Neural crest cell (in vitro differentiated cells): ENCODE results near the gene ERC2. TPM values are rescaled to one million over a fixed set of nuclear protein-coding genes. Genes with fewer than 3 reads are reported as not detected.

Experiments used
- DNase-seq: peaks from one replicate; pipeline ENCODE4 v3.0.0; 2021; ENCODE audit warnings: low read depth, mixed read lengths, low spot score
- H3K27ac Mint-ChIP-seq: one replicate; pipeline ENCODE4 v1.8.0; 2021; ENCODE audit warnings: mild to moderate bottlenecking, mixed read lengths; ENCODE audit not compliant: unreplicated experiment
- H3K27me3 Mint-ChIP-seq: 2 replicates; pipeline ENCODE4 v1.8.0; 2021; ENCODE audit warnings: low read depth, mild to moderate bottlenecking, mixed read lengths
- H3K36me3 Mint-ChIP-seq: 2 replicates; pipeline ENCODE4 v1.8.0; 2021; ENCODE audit warnings: low read depth, mild to moderate bottlenecking, mixed read lengths
- H3K4me1 Mint-ChIP-seq: 2 replicates; pipeline ENCODE4 v1.8.0; 2021; ENCODE audit warnings: mixed read lengths
- H3K4me3 Mint-ChIP-seq: one replicate; pipeline ENCODE4 v1.8.0; 2021; ENCODE audit warnings: mild to moderate bottlenecking, mixed read lengths
- H3K9me3 Mint-ChIP-seq: 2 replicates; pipeline ENCODE4 v1.8.0; 2021; ENCODE audit warnings: mixed read lengths
- CTCF ChIP-seq: fragments of 200-600 bp; sonication (generic); conservative IDR thresholded peaks from 2 replicates; pipeline ENCODE4 v1.5.0; 2021; ENCODE audit warnings: antibody characterized with exemption, mild to moderate bottlenecking
- microRNA-seq: library from miRNA; unstranded; fragments of <30 nt; microRNA quantifications from one replicate; pipeline ENCODE4, GENCODE V29; 2020
- total RNA-seq: library from RNA; stranded (reverse); gene quantifications from 2 replicates; pipeline ENCODE4 v1.2.1, GENCODE V29; 2021

ERC2 gene
- total RNA-seq, 1 donor from 2014 or later = 13.5 TPM

DNA sequence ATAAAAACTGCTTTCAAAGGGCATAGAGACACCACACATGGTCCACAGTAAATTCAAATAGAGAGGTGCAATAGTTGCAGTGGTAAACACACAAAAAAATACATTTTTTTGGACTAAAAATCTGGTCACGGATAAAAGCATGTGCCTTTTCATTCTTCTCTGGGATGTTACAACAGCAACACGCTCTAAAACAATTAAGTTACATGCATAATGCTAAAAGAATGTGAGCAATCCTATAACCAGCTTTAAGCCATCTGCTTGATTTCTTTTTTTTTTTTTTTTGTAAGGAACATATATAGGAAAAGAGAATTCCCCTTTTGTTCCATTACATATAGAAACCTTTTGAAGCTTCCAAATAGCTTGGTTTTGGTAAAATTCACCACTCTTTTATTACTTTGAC lies 1001.2 kb downstream of the ERC2 start:
- no peak overlapping the region for H3K4me3 Mint-ChIP-seq

DNA sequence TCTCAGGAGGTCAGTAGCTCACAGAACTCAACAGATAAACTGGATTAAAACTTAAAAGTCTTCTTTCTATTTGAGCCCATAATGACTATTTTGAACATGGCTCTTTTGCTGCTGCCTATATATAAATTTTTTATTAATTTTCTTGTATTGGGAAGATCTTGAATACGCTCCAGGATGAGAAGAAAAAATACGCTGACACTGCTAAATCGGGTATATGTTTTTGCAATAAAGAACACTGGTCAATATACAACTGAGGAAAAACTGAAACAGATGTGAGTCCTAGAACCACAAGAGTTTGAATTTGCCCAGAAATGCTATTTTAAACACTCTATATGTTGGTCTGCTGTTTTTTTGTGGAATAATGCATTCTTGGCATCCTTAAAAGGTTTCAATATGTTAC lies 1001.7 kb downstream of the ERC2 start:
- Mint-ChIP-seq H3K36me3 (no peaks in the 10 kb centered on the region), H3K4me1 (peaks cover 9% of the 10 kb centered on the region), H3K9me3 (no peaks in the 10 kb centered on the region), H3K4me3 (no peak overlapping the region), H3K27ac (no peak overlapping the region), H3K27me3 (no peaks in the 10 kb centered on the region)
- TF ChIP-seq CTCF = no peak
- DNase-seq = no peak

More for the DNA sequence above, 1001.2 kb downstream of the ERC2 start:
- Mint-ChIP-seq H3K36me3 (no peaks in the 10 kb centered on the region), H3K4me1 (peaks cover 9% of the 10 kb centered on the region), H3K9me3 (no peaks in the 10 kb centered on the region), H3K27me3 (no peaks in the 10 kb centered on the region), H3K27ac (no peak overlapping the region)
- no peak for TF ChIP-seq CTCF
- DNase-seq = no peak

- Mint-ChIP-seq H3K9me3 (peaks cover 3% of the 10 kb centered on the region), H3K27ac (no peak overlapping the region), H3K27me3 (no peaks in the 10 kb centered on the region), H3K4me3 (no peak overlapping the region), H3K36me3 (no peaks in the 10 kb centered on the region), H3K4me1 (peaks cover 4% of the 10 kb centered on the region)
- TF ChIP-seq CTCF = no peak
- DNase-seq = no peak
Measured at GRCh38 chr3:55461896-55462295, 1006.4 kb downstream of the ERC2 start.

- Mint-ChIP-seq H3K9me3 (peaks cover 3% of the 10 kb centered on the region), H3K27me3 (no peaks in the 10 kb centered on the region), H3K4me1 (no peaks in the 10 kb centered on the region), H3K36me3 (no peaks in the 10 kb centered on the region), H3K27ac (no peak overlapping the region), H3K4me3 (no peak overlapping the region)
- no peak for TF ChIP-seq CTCF
- no peak for DNase-seq
Measured at GRCh38 chr3:55459838-55460237, 1008.4 kb downstream of the ERC2 start.

Small RNA genes within 50 kb of the gene (microRNA-seq; reads per million reads assigned to microRNA genes)
- 7.7 reads per million, percentile 11 among the genes with 10 or more reads in this experiment for gene MIR3938

Other genes starting within 250 kb of the ERC2 start
- gene CCDC66, start 88.7 kb upstream of the ERC2 start, total RNA-seq = 30.0 and 30.9 TPM in 2 replicates
- 62.2 and 62.7 TPM in 2 replicates for gene TASOR, start 214.8 kb upstream of the ERC2 start, total RNA-seq